Heart left ventricle (tissue), 16 donors: Measurements from ENCODE around the gene HS3ST3B1. TPM values are rescaled to one million over a fixed set of nuclear protein-coding genes. Genes with fewer than 3 reads are reported as not detected.

ENCODE experiments used
- ATAC-seq, 4 donors: fragments of 200-7000 bp; cut with Tn5 transposase; one replicate each; pipeline ENCODE4 v1.9.1; 2020 to 2022; ENCODE audit warnings: moderate library complexity in 4 of 4, mild to moderate bottlenecking in 3 of 4, moderate number of reproducible peaks in 1 of 4
- DNase-seq, 5 donors: peaks; one replicate each; pipeline ENCODE4 v3.0.0-alpha.2; 2020
- H3K27ac ChIP-seq, 12 donors: fragments of 200-600 bp; sonication (generic) in 4 of 12; one replicate each; pipeline versions ENCODE4 v1.5.0 to v1.8.0; 2016 to 2022; ENCODE audit warnings: mild to moderate bottlenecking in 2 of 12
- H3K27me3 ChIP-seq, 9 donors: fragments of 200-600 bp; sonication (generic) in 2 of 9; one replicate each; pipeline versions ENCODE4 v1.5.1 to v1.8.0; 2016 to 2022; ENCODE audit warnings: mild to moderate bottlenecking in 3 of 9
- H3K36me3 ChIP-seq, 9 donors: fragments of 200-600 bp; sonication (generic) in 2 of 9; one replicate each; pipeline versions ENCODE4 v1.5.0 to v1.8.0; 2018 to 2022; ENCODE audit warnings: mild to moderate bottlenecking in 2 of 9
- H3K4me1 ChIP-seq, 12 donors: fragments of 200-600 bp; sonication (generic) in 4 of 12; one replicate each; pipeline versions ENCODE4 v1.5.0 to v1.8.0; 2016 to 2022; ENCODE audit warnings: mild to moderate bottlenecking in 3 of 12
- H3K4me3 ChIP-seq, 12 donors: fragments of 200-600 bp; sonication (generic) in 4 of 12; one replicate each; pipeline versions ENCODE4 v1.5.0 to v1.8.0; 2017 to 2022; ENCODE audit warnings: mild to moderate bottlenecking in 9 of 12, moderate library complexity in 4 of 12
- H3K9me3 ChIP-seq, 12 donors: fragments of 200-600 bp; sonication (generic) in 4 of 12; one replicate each; pipeline versions ENCODE4 v1.5.0 to v1.8.0; 2016 to 2022; ENCODE audit warnings: mild to moderate bottlenecking in 1 of 12
- CTCF ChIP-seq, 12 donors: fragments of 200-600 bp; sonication (generic) in 4 of 12; IDR thresholded peaks; one replicate each; pipeline versions ENCODE4 v1.5.0 to v1.8.0; 2018 to 2022; ENCODE audit warnings: antibody characterized with exemption in 12 of 12, mild to moderate bottlenecking in 5 of 12
- POLR2A ChIP-seq, 2 donors: fragments of 450-650 bp; IDR thresholded peaks; one replicate each; pipeline ENCODE4 v1.6.1; 2017; ENCODE audit warnings: antibody characterized with exemption in 2 of 2, mild to moderate bottlenecking in 2 of 2, moderate library complexity in 2 of 2
- WGBS, 4 donors: extraction: QIAGEN DNeasy Blood & Tissue Kit in 2 of 4; methylation state at CpG; one replicate each; pipeline versions ENCODE4 v1.1.5 to v1.1.7; 2013 to 2018; 5-methylcytosine and 5-hydroxymethylcytosine counted together
- intact Hi-C, 10 donors: fragments of 100-400 bp; cut with DNase I; formaldehyde crosslinking; loops; one replicate each; pipeline versions ENCODE4 v1.11.1 to v1.14.2; 2022
- polyA plus RNA-seq, 2 donors: library from polyadenylated mRNA; stranded (reverse); fragments of 200-250 nt; gene quantifications; one replicate each; pipeline ENCODE4 v1.2.3, GENCODE V29; 2013
- total RNA-seq, 9 donors: library from RNA; depleted of rRNA in 2 of 9; stranded (reverse); fragments of >200 nt in 2 of 9; fragmentation: NEBNext Ultra II Directional in 3 of 9; extraction: Animal tissue kit (Norgen Biotek cat#: 25700) in 3 of 9; gene quantifications; one replicate each; pipeline versions ENCODE4 v1.1.0 to v1.2.4, GENCODE V29; 2016 to 2023
- donor health status: ischemic (EF 13 %, LVEDD 7.1; RV severe dilation, severe dysfunction).
- donor health status: healthy with polysubstance abuse.
- donor health status: DM: no; HTN: yes; CAD: no.
- donor health status: DM: no; HTN: no; CAD: no.
- donor health status: ischemic (EF 25% LVEDD 6.9; RV normal size, moderate dysfunction).
- donor health status: ischemic (EF 25% LVEDD 5.7; RV mildly dilated, moderate dysfunction).
- donor health status: healthy.
- donor health status: DM: yes; HTN: yes; CAD: no.
- donor health status: ischemic (EF 35%, LVEDD 5.7; RV mildly dilated, moderate dysfunction).
- donor health status: nonischemic (EF 11% LVEDD 7.7; RV severe dilation, severe dysfunction).
- donor health status: DM: yes; HTN: yes; CAD: no.
- donor health status: PGD.
- donor health status: ischemic (EF 29% LVEDD 5.4; RV normal size, mild dysfunction).
- donor health status: nonischemic (EF 23%, LVEDD 6.1; RV moderate dilation, normal function).

The HS3ST3B1 gene
- total and polyA plus RNA-seq, 11 donors = 0.61 to 3.9 (median 2.9) TPM

GRCh38 chr17:14381606-14382005 lies 80.7 kb downstream of the HS3ST3B1 start:
- no peak for DNase-seq
- Histone ChIP-seq H3K27ac (no peak overlapping the region), H3K36me3 (no peaks in the 10 kb centered on the region), H3K9me3 (no peaks in the 10 kb centered on the region), H3K27me3 (peaks cover 0 to 8% (median 0%) of the 10 kb centered on the region in 9 donors), H3K4me3 (no peak overlapping the region), H3K4me1 (no peaks in the 10 kb centered on the region)
- 76 to 79% (median 78%) methylated on average over 6 of the region's 6 CpGs for WGBS, 4 donors
- ATAC-seq = no peak
- no peak for TF ChIP-seq POLR2A (IDR thresholded peaks at IDR 0.05)
- no peak for TF ChIP-seq CTCF (IDR thresholded peaks at IDR 0.05)
- intact Hi-C loops = no loop called here

GRCh38 chr17:14387036-14387435 lies 86.2 kb downstream of the HS3ST3B1 start:
- no peak for ATAC-seq
- H3K9me3 ChIP-seq = peaks cover 0 to 15% (median 6%) of the 10 kb centered on the region in 12 donors
- no peak overlapping the region for H3K4me3 ChIP-seq
- no peak for DNase-seq
- TF ChIP-seq POLR2A (IDR thresholded peaks at IDR 0.05) (no peak), CTCF (IDR thresholded peaks at IDR 0.05) (no peak)
- H3K36me3 ChIP-seq = no peaks in the 10 kb centered on the region
- no peaks in the 10 kb centered on the region for H3K4me1 ChIP-seq
- H3K27me3 ChIP-seq = no peaks in the 10 kb centered on the region
- intact Hi-C loops = no loop called here
- 83 to 87% (median 86%) methylated on average over 7 of the region's 7 CpGs for WGBS, 4 donors
- no peak overlapping the region for H3K27ac ChIP-seq

- intact Hi-C loops = no loop called here
- H3K4me3 ChIP-seq = no peak overlapping the region
- H3K4me1 ChIP-seq = no peaks in the 10 kb centered on the region
- no peak overlapping the region for H3K27ac ChIP-seq
- TF ChIP-seq CTCF (IDR thresholded peaks at IDR 0.05) = no peak
- DNase-seq (no peak), ATAC-seq (no peak)
- 54 to 61% (median 57%) methylated on average over 6 of the region's 6 CpGs for WGBS, 4 donors
- peaks cover 0 to 24% (median 6%) of the 10 kb centered on the region in 12 donors for H3K9me3 ChIP-seq
- H3K36me3 ChIP-seq = no peaks in the 10 kb centered on the region
- no peaks in the 10 kb centered on the region for H3K27me3 ChIP-seq
These were observed 88.8 kb downstream of the HS3ST3B1 start for GRCh38 chr17:14389681-14390080.

- H3K4me1 ChIP-seq = no peaks in the 10 kb centered on the region
- no peak overlapping the region for H3K27ac ChIP-seq
- ATAC-seq = no peak
- intact Hi-C loops = no loop called here
- no peaks in the 10 kb centered on the region for H3K36me3 ChIP-seq
- H3K27me3 ChIP-seq = no peaks in the 10 kb centered on the region
- peaks cover 0 to 24% (median 6%) of the 10 kb centered on the region in 12 donors for H3K9me3 ChIP-seq
- no peak for DNase-seq
- TF ChIP-seq CTCF (IDR thresholded peaks at IDR 0.05) (no peak), POLR2A (IDR thresholded peaks at IDR 0.05) (no peak)
- no peak overlapping the region for H3K4me3 ChIP-seq
These were observed 92.8 kb downstream of the HS3ST3B1 start for GRCh38 chr17:14393723-14394122.
